ENCODE results near the gene GRM8. TPM values are rescaled to one million over a fixed set of nuclear protein-coding genes. Genes with fewer than 3 reads are reported as not detected.

Gene GRM8
- total RNA-seq, 1 experiment from 2014 or later, result 0.80 TPM

DNA sequence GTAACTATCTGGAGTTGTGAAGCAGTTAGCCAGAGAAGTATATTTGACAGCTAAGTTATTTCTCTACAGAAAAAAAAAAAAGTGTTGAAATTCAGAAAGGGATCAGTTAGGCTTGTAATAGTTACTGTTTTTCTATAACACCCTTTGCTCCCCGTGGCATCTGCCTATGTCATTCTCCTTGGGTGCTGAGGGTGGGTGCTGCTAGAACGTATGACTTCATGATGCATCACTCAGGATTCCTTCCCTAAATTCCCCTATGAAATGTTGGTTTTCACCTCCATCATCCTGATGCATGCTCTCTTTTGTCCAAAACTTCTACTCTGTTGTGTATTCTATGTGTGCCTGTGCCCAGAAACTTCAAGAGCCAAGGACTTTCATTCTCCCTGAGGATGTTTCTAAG, 536.4 kb downstream of the GRM8 start:
- intact Hi-C loops (cut with micrococcal nuclease; ENCODE audit: unreplicated experiment), result no loop called here
- Histone ChIP-seq H3K4me1 (ENCODE audit: insufficient read depth, low read length, poor library complexity, severe bottlenecking) (peaks cover 5% of the 10 kb centered on the region), H3K36me3 (ENCODE audit: insufficient read depth, low read length, poor library complexity, severe bottlenecking) (no peaks in the 10 kb centered on the region), H3K4me3 (ENCODE audit: low read depth, low read length, poor library complexity, severe bottlenecking) (no peak overlapping the region), H3K27ac (ENCODE audit: low read depth, low read length, poor library complexity, severe bottlenecking) (no peak overlapping the region), H3K9me3 (ENCODE audit: low read depth, low read length, poor library complexity, severe bottlenecking) (peaks cover 3% of the 10 kb centered on the region), H3K27me3 (replicated peaks; ENCODE audit: insufficient read depth, low read depth, low read length, poor library complexity) (no peaks in the 10 kb centered on the region)
- POLR2A ChIA-PET (ENCODE audit: low non-redundant PET), result no interaction called here
- no peak for DNase-seq (ENCODE audit: low spot score)
- CTCF ChIA-PET, result no interaction called here
- TF ChIP-seq, protein P1, sequence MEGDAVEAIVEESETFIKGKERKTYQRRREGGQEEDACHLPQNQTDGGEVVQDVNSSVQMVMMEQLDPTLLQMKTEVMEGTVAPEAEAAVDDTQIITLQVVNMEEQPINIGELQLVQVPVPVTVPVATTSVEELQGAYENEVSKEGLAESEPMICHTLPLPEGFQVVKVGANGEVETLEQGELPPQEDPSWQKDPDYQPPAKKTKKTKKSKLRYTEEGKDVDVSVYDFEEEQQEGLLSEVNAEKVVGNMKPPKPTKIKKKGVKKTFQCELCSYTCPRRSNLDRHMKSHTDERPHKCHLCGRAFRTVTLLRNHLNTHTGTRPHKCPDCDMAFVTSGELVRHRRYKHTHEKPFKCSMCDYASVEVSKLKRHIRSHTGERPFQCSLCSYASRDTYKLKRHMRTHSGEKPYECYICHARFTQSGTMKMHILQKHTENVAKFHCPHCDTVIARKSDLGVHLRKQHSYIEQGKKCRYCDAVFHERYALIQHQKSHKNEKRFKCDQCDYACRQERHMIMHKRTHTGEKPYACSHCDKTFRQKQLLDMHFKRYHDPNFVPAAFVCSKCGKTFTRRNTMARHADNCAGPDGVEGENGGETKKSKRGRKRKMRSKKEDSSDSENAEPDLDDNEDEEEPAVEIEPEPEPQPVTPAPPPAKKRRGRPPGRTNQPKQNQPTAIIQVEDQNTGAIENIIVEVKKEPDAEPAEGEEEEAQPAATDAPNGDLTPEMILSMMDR (conservative IDR thresholded peaks at IDR 0.05; ENCODE audit: low read depth, low read length), result no peak
- no peak for TF ChIP-seq EZH2 (IDR thresholded peaks at IDR 0.05; ENCODE audit: borderline replicate concordance, low read depth, low read length, poor library complexity, severe bottlenecking)
- no TSS peak for BruUV-seq (replicated peaks)

DNA sequence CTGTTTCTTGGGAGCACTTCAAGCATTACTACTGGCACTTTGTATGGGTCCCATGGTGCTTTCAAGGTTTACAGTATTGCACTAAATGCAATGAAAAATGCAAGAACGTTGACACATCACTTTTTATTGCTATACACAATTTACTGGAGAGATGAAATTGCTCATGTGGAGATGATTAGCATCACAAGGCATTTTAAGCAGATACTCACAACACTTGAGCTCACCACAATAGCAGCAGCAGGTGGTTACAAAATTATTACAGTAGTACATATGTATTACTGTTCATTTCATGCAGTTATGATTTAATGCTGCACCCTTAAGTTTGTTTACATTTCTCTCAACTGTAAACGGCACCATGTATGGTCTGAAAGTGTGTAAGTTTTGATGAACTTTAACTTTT, 537.7 kb downstream of the GRM8 start:
- BruUV-seq (replicated peaks), result no TSS peak
- Histone ChIP-seq H3K27ac (ENCODE audit: low read depth, low read length, poor library complexity, severe bottlenecking) (no peak overlapping the region), H3K36me3 (ENCODE audit: insufficient read depth, low read length, poor library complexity, severe bottlenecking) (no peaks in the 10 kb centered on the region), H3K9me3 (ENCODE audit: low read depth, low read length, poor library complexity, severe bottlenecking) (peaks cover 4% of the 10 kb centered on the region), H3K27me3 (replicated peaks; ENCODE audit: insufficient read depth, low read depth, low read length, poor library complexity) (no peaks in the 10 kb centered on the region), H3K4me3 (ENCODE audit: low read depth, low read length, poor library complexity, severe bottlenecking) (no peak overlapping the region), H3K4me1 (ENCODE audit: insufficient read depth, low read length, poor library complexity, severe bottlenecking) (peaks cover 5% of the 10 kb centered on the region)
- CTCF ChIA-PET, result no interaction called here
- POLR2A ChIA-PET (ENCODE audit: low non-redundant PET), result no interaction called here
- TF ChIP-seq, protein P1 (conservative IDR thresholded peaks at IDR 0.05; ENCODE audit: low read depth, low read length), result no peak
- no peak for TF ChIP-seq EZH2 (IDR thresholded peaks at IDR 0.05; ENCODE audit: borderline replicate concordance, low read depth, low read length, poor library complexity, severe bottlenecking)
- intact Hi-C loops (cut with micrococcal nuclease; ENCODE audit: unreplicated experiment), result no loop called here
- peak; percentile 10 for DNase-seq (ENCODE audit: low spot score)

DNA sequence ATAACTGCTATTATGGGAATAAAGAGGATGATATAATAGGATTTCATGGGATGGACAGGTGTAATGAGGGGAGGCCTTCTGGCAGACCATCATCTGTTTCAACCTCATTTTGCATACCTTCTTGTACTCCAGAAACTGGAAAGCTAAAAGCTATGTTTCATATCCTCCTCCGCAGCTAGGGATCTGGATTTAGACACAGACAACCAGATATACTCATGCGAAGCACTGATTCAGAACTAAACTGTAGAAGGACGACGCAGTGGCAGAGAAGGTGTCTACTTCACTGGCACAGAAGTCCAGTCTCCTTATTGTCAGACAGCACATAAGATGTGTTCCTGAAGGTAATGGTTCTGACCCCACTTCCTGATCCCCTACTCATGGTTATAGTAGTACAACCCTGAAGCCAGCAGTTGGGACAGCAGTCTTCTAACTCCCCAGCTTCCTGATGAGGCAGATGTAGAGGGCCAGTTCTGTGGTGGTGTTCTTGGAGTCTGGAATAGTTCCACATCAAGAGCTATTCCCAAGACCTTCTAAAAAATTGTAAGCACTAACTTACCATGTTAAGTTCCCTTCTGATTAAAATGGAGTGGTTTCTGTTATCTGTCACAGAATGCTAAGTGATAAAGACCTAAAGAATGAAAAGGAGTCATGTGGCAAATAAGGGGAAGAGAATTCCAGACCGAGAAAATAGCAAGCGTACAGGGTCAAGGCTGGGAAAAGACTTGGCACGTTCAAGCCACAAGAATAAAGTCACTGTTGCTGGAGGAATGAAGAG, 550.3 kb downstream of the GRM8 start:
- no peaks in the 10 kb centered on the region for H3K36me3 ChIP-seq (ENCODE audit: insufficient read depth, low read length, poor library complexity, severe bottlenecking)
- CTCF ChIA-PET, result no interaction called here
- intact Hi-C loops (cut with micrococcal nuclease; ENCODE audit: unreplicated experiment), result no loop called here
- no TSS peak for BruUV-seq (replicated peaks)
- H3K27me3 ChIP-seq (replicated peaks; ENCODE audit: insufficient read depth, low read depth, low read length, poor library complexity), result no peaks in the 10 kb centered on the region
- H3K4me1 ChIP-seq (ENCODE audit: insufficient read depth, low read length, poor library complexity, severe bottlenecking), result peaks cover 44% of the 10 kb centered on the region
- H3K4me3 ChIP-seq (ENCODE audit: low read depth, low read length, poor library complexity, severe bottlenecking), result no peak overlapping the region
- POLR2A ChIA-PET (ENCODE audit: low non-redundant PET), result no interaction called here
- H3K9me3 ChIP-seq (ENCODE audit: low read depth, low read length, poor library complexity, severe bottlenecking), result no peaks in the 10 kb centered on the region
- TF ChIP-seq, protein P1 (conservative IDR thresholded peaks at IDR 0.05; ENCODE audit: low read depth, low read length), result no peak
- no peak for TF ChIP-seq EZH2 (IDR thresholded peaks at IDR 0.05; ENCODE audit: borderline replicate concordance, low read depth, low read length, poor library complexity, severe bottlenecking)
- DNase-seq (ENCODE audit: low spot score), result no peak
- peak overlapping the region; percentile 85 for H3K27ac ChIP-seq (ENCODE audit: low read depth, low read length, poor library complexity, severe bottlenecking)
